ENCODE data around the gene MICALL1.

Gene MICALL1, protein sequence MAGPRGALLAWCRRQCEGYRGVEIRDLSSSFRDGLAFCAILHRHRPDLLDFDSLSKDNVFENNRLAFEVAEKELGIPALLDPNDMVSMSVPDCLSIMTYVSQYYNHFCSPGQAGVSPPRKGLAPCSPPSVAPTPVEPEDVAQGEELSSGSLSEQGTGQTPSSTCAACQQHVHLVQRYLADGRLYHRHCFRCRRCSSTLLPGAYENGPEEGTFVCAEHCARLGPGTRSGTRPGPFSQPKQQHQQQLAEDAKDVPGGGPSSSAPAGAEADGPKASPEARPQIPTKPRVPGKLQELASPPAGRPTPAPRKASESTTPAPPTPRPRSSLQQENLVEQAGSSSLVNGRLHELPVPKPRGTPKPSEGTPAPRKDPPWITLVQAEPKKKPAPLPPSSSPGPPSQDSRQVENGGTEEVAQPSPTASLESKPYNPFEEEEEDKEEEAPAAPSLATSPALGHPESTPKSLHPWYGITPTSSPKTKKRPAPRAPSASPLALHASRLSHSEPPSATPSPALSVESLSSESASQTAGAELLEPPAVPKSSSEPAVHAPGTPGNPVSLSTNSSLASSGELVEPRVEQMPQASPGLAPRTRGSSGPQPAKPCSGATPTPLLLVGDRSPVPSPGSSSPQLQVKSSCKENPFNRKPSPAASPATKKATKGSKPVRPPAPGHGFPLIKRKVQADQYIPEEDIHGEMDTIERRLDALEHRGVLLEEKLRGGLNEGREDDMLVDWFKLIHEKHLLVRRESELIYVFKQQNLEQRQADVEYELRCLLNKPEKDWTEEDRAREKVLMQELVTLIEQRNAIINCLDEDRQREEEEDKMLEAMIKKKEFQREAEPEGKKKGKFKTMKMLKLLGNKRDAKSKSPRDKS

GRCh38 chr22:37905534-37906363, at the start of gene MICALL1:
Gene MICALL1 (plus strand): TSS chr22:37906297. CDS start chr22:37906423, 126 bp downstream.
- DNase-seq (ENCODE audit: low read depth in 3 of 3, low spot score in 1 of 3): peak in 2 of 3 donors; percentile 38 to 49

DNA sequence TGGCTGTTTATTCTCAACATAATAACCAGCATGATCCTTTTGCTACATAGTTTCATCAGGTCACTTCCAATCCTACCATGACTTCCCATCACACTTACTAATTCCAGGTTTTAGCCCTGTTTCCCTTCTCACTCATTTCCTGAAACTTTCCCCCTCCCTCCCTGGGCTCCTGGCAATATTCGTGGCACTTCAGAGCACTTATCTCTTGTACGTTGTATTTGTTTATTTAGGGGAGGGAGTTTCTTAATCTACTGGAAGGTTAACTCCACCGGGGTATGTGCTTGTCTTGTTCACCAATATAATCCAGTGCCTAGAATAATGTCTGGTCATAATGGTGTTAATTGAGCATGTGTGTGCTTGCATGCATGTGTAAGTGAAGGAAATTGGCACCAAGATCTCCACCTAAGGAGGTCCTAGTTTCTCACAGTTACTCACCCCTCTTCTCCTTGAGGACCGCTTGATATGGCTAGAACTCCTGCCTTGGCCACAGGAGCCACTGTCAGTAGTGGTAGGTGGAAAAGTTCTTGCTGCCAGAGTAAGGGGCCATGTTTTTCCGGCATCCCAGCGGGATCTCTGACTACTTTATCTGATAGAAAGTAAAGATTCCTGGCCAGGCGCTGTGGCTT, 45.2 kb upstream of the MICALL1 start:
- DNase-seq (ENCODE audit: low read depth in 3 of 3, low spot score in 1 of 3): no peak

- no peak for DNase-seq (ENCODE audit: low read depth in 3 of 3, low spot score in 1 of 3)
These were observed 43.3 kb upstream of the MICALL1 start for GRCh38 chr22:37862570-37863325.

DNA sequence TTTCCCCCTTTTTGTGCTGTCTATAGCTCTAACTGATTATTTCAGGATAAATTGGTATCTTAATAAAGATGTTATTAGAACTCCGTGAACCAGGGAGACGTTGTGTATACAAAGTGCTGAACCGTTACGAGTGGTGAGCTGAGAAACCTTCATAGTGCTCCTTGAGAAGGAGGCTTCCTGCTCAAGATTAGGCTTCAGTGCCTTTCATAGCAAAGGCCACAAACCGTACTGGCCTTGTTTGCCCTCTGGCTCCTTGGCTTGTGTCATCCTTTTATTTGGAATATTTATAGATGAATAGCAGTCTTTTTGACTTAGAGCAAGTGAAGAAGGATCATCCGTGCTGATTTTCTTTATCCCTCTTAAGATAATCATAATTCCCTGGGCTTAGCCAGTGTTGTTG, 40.6 kb upstream of the MICALL1 start:
- no peak for DNase-seq (ENCODE audit: low read depth in 3 of 3, low spot score in 1 of 3)

DNA sequence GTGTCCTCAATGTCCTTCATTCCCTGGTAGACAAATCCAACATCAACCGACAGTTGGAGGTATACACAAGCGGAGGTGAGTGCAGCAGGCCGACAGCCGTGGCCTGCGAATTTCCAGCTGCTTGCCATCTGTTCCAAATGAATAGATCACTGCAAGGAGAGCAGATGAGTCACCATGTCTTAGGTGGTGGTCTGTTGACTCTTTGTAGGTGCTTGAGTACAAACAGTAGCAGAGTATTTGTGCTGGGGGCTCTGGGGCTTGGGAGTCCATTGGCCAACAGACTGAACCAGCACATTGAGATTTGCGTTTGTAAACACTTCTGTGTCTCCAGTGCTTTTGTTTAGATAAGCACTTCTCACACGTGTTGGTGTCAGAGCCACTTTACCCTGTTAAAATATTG, 35.8 kb upstream of the MICALL1 start:
- DNase-seq (ENCODE audit: low read depth in 3 of 3, low spot score in 1 of 3): no peak

GRCh38 chr22:37880668-37881440, 25.2 kb upstream of the MICALL1 start:
- no peak for DNase-seq (ENCODE audit: low read depth in 3 of 3, low spot score in 1 of 3)

GRCh38 chr22:37884420-37884819, 21.7 kb upstream of the MICALL1 start:
- no peak for DNase-seq (ENCODE audit: low read depth in 3 of 3, low spot score in 1 of 3)

DNA sequence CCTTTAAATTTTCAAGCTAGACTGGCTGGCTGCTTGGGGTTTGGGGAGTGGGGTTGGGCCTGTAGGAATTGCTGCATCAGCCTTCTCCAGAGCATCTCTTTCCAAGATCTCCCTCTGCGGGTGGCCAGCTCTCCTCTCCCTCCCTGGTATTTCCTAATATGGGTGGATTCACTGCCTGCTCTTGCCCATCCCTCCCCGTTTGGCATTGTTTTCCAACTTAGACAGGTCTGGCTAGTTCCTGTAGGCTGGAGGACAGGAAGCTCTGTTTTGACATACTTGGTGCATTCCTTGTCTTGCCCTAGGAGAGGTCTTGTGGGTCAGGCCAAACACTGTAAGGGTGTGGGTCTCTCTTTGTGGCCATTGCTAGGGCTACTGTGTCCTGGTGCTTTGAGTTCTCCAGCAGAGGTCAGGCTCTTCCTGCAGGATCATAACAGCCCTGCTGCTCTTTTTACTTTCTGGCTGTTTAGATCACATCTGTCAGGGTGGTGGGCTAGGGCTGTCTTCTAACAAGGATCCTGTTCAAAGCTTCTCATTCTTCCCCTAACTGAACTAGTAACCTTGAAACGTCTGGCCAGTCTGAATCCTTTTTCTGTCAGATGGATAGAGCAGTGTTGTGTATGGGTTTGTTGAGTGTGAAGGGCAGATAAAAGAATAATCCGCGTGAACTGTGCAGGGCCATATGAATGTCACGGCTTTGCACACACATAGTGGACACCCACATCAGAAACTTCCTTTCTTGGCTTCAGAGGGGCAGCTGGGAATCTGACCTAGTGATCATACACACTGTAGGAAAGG, 18.3 kb upstream of the MICALL1 start:
- no peak for DNase-seq (ENCODE audit: low read depth in 3 of 3, low spot score in 1 of 3)

DNA sequence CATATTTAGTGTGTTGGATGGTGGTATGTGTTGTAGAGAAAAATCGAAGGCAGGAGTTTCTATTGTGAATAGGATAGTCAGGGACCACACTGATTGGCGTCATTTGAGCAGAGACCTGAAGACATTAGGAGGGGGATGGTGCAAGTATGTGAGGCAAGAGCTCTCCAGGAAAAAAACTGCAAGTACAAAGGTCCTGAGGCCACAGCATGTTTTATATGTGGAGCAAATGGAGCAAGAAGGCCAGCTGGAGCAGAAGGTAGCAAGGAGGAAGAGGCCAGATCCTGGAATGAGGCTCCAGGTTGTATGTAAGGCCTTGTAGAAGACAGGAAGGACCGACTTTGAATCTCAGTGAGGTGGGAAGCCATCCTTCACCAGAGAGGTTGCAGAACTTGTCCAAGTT, 14.2 kb upstream of the MICALL1 start:
- no peak for DNase-seq (ENCODE audit: low read depth in 3 of 3, low spot score in 1 of 3)

- no peak for DNase-seq (ENCODE audit: low read depth in 3 of 3, low spot score in 1 of 3)
These were observed 13.3 kb upstream of the MICALL1 start for GRCh38 chr22:37892566-37893335.

DNA sequence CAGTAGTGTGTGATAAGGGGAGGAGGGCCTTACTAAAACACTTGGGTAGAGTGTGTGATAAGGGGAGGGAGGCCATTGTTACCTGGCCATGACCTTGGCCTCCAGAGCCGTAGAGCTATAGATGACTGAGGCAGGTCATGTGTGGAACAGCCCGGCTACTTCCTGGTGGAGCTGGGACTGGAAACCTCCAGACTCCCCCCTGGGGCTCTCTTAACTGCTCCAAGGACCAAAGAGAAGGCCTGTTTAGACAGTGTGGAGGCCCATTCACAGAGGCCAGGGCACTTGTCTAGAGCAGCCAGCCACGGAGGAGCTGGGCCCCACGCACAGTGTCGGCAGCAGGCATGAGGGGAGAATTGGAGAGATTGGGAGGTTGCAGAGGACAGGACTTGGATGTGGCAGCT, 12.5 kb upstream of the MICALL1 start:
- DNase-seq (ENCODE audit: low read depth in 3 of 3, low spot score in 1 of 3): no peak

DNA sequence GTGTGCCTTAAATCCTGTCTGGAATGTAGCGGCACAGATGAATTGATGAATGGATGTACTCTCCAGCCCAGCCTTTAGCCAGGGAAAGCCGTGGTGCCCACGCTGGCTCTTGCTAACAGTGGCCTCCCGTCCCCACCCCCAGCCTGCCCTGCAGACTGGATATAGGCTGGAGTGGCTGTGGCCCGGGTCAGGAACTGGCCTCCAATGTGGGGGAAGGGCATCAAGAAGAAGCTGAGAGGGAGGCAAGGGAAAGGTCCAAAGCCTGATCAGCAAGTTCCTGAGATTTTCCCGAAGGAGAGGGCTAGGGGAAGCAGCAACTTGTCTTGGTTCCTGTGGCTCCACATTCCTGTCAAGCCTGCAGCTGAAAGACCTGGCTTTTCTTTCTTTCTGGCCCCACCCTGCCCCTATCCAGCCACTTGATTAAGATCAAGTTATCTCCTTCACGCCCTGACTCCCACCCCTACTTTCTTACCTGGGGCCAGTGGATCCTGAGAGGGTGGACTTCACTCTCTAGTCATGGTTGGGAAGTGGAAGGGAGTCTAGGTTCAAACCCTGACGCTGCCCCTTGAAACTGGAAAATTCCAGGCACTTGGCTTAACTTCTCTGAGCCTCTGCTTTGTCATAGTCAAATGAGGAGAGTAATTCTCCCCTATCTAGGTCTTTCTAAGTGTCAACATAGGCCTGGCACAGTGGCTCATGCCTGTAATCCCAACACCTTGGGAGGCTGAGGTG, 11.0 kb upstream of the MICALL1 start:
- no peak for DNase-seq (ENCODE audit: low read depth in 3 of 3, low spot score in 1 of 3)

- no peak for DNase-seq (ENCODE audit: low read depth in 3 of 3, low spot score in 1 of 3)
These were observed 9.9 kb upstream of the MICALL1 start for GRCh38 chr22:37896181-37896592.

DNA sequence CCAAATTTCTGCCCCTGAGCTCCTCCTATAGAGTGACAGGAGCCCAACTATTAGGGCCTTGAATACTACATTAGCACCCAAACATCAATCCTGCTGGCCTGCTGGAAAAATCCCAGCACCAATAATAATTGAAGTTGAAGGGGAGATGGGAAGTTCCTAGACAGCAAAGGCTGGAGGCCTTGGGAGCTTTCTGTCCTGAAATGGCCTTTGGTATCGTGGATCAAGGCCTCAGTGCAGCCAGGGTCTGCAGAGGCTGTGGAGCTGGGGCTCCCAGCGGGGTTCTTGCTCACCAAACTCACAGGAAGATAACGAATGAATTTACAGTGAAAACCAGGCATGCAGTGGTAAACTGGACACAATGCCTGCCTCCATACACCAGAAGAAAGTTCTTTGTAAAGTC, 9.2 kb upstream of the MICALL1 start:
- DNase-seq (ENCODE audit: low read depth in 3 of 3, low spot score in 1 of 3): no peak

- DNase-seq (ENCODE audit: low read depth in 3 of 3, low spot score in 1 of 3): no peak
These were observed 8.3 kb upstream of the MICALL1 start for GRCh38 chr22:37897807-37898206.

DNA sequence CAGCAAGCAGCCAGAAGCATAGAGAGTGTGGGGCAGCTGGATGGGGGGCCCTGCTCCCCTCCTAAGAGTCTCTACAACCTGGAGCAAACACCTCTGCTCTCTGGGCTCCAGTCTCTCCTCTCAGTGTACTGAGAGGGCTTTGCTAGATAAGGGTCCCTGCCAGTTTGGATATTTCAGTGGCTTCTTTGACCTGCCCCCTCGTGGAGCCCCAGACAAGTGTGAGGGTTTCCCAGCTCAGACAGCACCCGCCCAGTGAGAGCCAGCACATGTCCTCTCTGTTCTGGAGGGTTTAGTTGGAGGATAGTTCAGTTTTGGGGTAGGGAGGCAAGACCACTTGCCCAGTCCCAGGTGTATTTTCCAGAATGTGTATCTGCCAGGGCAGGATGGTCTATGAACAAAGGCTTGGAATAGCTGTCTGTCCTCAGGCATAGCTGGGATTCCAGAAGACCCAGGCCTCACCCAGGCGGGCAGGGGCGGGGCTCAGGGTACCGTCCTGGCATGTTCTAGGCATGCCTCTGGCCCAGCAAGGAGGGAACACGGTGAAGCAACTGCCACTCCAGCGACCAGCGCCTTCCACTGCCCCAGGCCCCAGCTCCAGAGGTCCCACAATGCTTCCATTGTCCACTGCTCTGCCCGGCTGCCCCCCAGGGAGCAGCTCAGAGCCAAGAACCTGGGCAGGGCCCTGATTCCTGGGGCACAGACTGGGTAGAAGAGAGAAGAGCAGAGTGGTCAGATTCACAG, 7.5 kb upstream of the MICALL1 start:
- DNase-seq (ENCODE audit: low read depth in 3 of 3, low spot score in 1 of 3): no peak
